Inferior parietal cortex (tissue), 1 donor: ENCODE measurements around the gene RABGAP1L.
"Not testable (repeated sequence)": the region's sequence is repeated elsewhere in the genome, so short reads cannot be mapped to it uniquely, and the experiment has no call there.

Source experiments
- DNase-seq: peaks from one replicate; pipeline ENCODE4 v3.0.0-alpha.2; 2016; ENCODE audit errors: extremely low spot score

RABGAP1L gene

GRCh38 chr1:174991473-174991872 lies 832.2 kb downstream of the RABGAP1L start:
- DNase-seq: no peak

- no peak for DNase-seq
Measured at GRCh38 chr1:174995121-174995520, 835.8 kb downstream of the RABGAP1L start.

- no peak for DNase-seq
Measured at GRCh38 chr1:174995916-174996315, 836.6 kb downstream of the RABGAP1L start.

- no peak for DNase-seq
Measured at GRCh38 chr1:174996476-174996875, 837.2 kb downstream of the RABGAP1L start.

- DNase-seq: no peak
Measured at GRCh38 chr1:174997041-174997440, 837.7 kb downstream of the RABGAP1L start.

GRCh38 chr1:174998569-174999215 lies 839.4 kb downstream of the RABGAP1L start:
- peak; percentile 87 for DNase-seq

- peak; percentile 99 for DNase-seq
Measured at GRCh38 chr1:174999216-174999935, 840.1 kb downstream of the RABGAP1L start.

- no peak for DNase-seq
Measured at GRCh38 chr1:174999936-175000696, 840.8 kb downstream of the RABGAP1L start, which contains the start of gene CACYBP. Gene CACYBP, plus strand, starts transcription at chr1:174999947. Its CDS starts 234 bp downstream, at chr1:175000181.

- no peak for DNase-seq
Measured at GRCh38 chr1:175000697-175001187, 841.4 kb downstream of the RABGAP1L start.

GRCh38 chr1:175002910-175003517 lies 843.7 kb downstream of the RABGAP1L start:
- DNase-seq: no peak

- DNase-seq: no peak
Measured at GRCh38 chr1:175003521-175003920, 844.2 kb downstream of the RABGAP1L start.

GRCh38 chr1:175005085-175005783 lies 845.9 kb downstream of the RABGAP1L start:
- DNase-seq: no peak

- DNase-seq: no peak
Measured at GRCh38 chr1:175009532-175009931, 850.2 kb downstream of the RABGAP1L start.

- DNase-seq: no peak
Measured at GRCh38 chr1:175013445-175013844, 854.1 kb downstream of the RABGAP1L start.

- no peak for DNase-seq
Measured at GRCh38 chr1:175015243-175015642, 855.9 kb downstream of the RABGAP1L start.

GRCh38 chr1:175019524-175019923 lies 860.2 kb downstream of the RABGAP1L start:
- no peak for DNase-seq

- peak; percentile 96 for DNase-seq
Measured at GRCh38 chr1:175023043-175023921, 864.0 kb downstream of the RABGAP1L start, which contains the start of gene MRPS14. Gene MRPS14, minus strand, starts transcription at chr1:175023425. Its CDS starts 17 bp downstream, at chr1:175023408.

GRCh38 chr1:175023922-175024242 lies 864.6 kb downstream of the RABGAP1L start:
- DNase-seq: not testable (repeated sequence)

GRCh38 chr1:175024773-175025172 lies 865.5 kb downstream of the RABGAP1L start:
- DNase-seq: no peak

- DNase-seq: no peak
Measured at GRCh38 chr1:175033953-175034352, 874.6 kb downstream of the RABGAP1L start.
